IMR-90 (cell line): ENCODE measurements around the gene YJEFN3. TPM values are rescaled to one million over a fixed set of nuclear protein-coding genes. Genes with fewer than 3 reads are reported as not detected.

Experiments used
- ATAC-seq: fragments of 200-7000 bp; cut with Tn5 transposase; 2 replicates; pipeline ENCODE4 v1.9.1; 2020; ENCODE audit warnings: low read depth, mild to moderate bottlenecking, moderate library complexity
- BruUV-seq: library from RNA; stranded (reverse); fragments of 400-500 nt; replicated peaks from 2 replicates; lab custom pipeline; 2021; lab: Mats Ljungman, UMichigan
- CTCF ChIA-PET: fragments of 300-600 bp; formaldehyde crosslinking; extraction: SDS; loops from one replicate; lab custom pipeline; 2021; ENCODE audit warnings: antibody characterized with exemption; lab: Yijun Ruan, JAX
- POLR2A ChIA-PET: fragments of 300-600 bp; sonication (Branson Sonifier 250); formaldehyde crosslinking; loops from one replicate; lab custom pipeline; 2022; ENCODE audit warnings: antibody characterized with exemption; ENCODE audit not compliant: unreplicated experiment; lab: Charles Lee
- DNase-seq: peaks from one replicate; pipeline ENCODE4 v3.0.0; 2013
- H2AFZ ChIP-seq: replicated peaks from 2 replicates; pipeline ENCODE3; 2013; ENCODE audit warnings: low read length, mild to moderate bottlenecking; ENCODE audit not compliant: poor library complexity
- H2AK5ac ChIP-seq: 2 replicates; pipeline ENCODE4 v1.6.1; 2013; ENCODE audit warnings: low read depth, low read length, inconsistent platforms
- H2AK9ac ChIP-seq: replicated peaks from 2 replicates; pipeline ENCODE3; 2013; ENCODE audit warnings: mild to moderate bottlenecking, low read depth, low read length, moderate library complexity; ENCODE audit not compliant: poor library complexity
- H2BK120ac ChIP-seq: 2 replicates; pipeline ENCODE4 v1.6.1; 2013; ENCODE audit warnings: low read depth, low read length, inconsistent platforms
- H2BK15ac ChIP-seq: 3 replicates; pipeline ENCODE4 v1.6.1; 2013; ENCODE audit warnings: low read depth, low read length, inconsistent platforms
- H2BK20ac ChIP-seq: 2 replicates; pipeline ENCODE4 v1.6.1; 2013; ENCODE audit warnings: low read depth, mild to moderate bottlenecking, inconsistent platforms, low read length, moderate library complexity
- H2BK5ac ChIP-seq: 2 replicates; pipeline ENCODE4 v1.6.1; 2013; ENCODE audit warnings: mild to moderate bottlenecking, low read depth, low read length, inconsistent platforms; ENCODE audit not compliant: poor library complexity, severe bottlenecking
- H3K14ac ChIP-seq: replicated peaks from 2 replicates; pipeline ENCODE4 v1.6.1; 2013; ENCODE audit warnings: low read depth, low read length, inconsistent platforms
- H3K18ac ChIP-seq: 2 replicates; pipeline ENCODE4 v1.6.1; 2013; ENCODE audit warnings: low read depth, low read length, control low read depth
- H3K23ac ChIP-seq: 2 replicates; pipeline ENCODE4 v1.6.1; 2013; ENCODE audit warnings: low read depth, low read length, inconsistent platforms
- H3K27ac ChIP-seq: 2 replicates; pipeline ENCODE4 v1.5.1; 2013; ENCODE audit warnings: mild to moderate bottlenecking, control low read depth, low read length; ENCODE audit not compliant: insufficient read depth
- H3K27me3 ChIP-seq: 2 replicates; pipeline ENCODE4 v1.6.1; 2013; ENCODE audit warnings: low read length; ENCODE audit not compliant: control insufficient read depth, insufficient read depth
- H3K36me3 ChIP-seq: 2 replicates; pipeline ENCODE4 v1.6.1; 2013; ENCODE audit warnings: low read length, mixed read lengths; ENCODE audit not compliant: control insufficient read depth, insufficient read depth
- H3K4ac ChIP-seq: 2 replicates; pipeline ENCODE4 v1.6.1; 2013; ENCODE audit warnings: low read depth, low read length, inconsistent platforms
- H3K4me1 ChIP-seq: 2 replicates; pipeline ENCODE4 v1.6.1; 2013; ENCODE audit warnings: low read length, mixed read lengths; ENCODE audit not compliant: control insufficient read depth, insufficient read depth
- H3K4me2 ChIP-seq: 2 replicates; pipeline ENCODE4 v1.6.1; 2013; ENCODE audit warnings: low read depth, mild to moderate bottlenecking, control low read depth, low read length, moderate library complexity
- H3K4me3 ChIP-seq: 2 replicates; pipeline ENCODE4 v1.5.1; 2013; ENCODE audit warnings: low read depth, mild to moderate bottlenecking, control low read depth, low read length, moderate library complexity; ENCODE audit not compliant: insufficient read depth
- H3K56ac ChIP-seq: 2 replicates; pipeline ENCODE4 v1.6.1; 2013; ENCODE audit warnings: low read length, inconsistent platforms; ENCODE audit not compliant: insufficient read depth; ENCODE audit errors: extremely low read depth
- H3K79me1 ChIP-seq, 2 experiments: 2 replicates each; pipeline ENCODE4 v1.6.1; 2013; ENCODE audit warnings: low read length in 2 of 2, inconsistent platforms in 1 of 2, low read depth in 1 of 2
- H3K9ac ChIP-seq: 2 replicates; pipeline ENCODE4 v1.6.1; 2013; ENCODE audit warnings: low read depth, low read length, control low read depth
- H3K9me1 ChIP-seq: 2 replicates; pipeline ENCODE4 v1.6.1; 2013; ENCODE audit warnings: low read length, inconsistent platforms; ENCODE audit not compliant: insufficient read depth
- H3K9me3 ChIP-seq: 2 replicates; pipeline ENCODE4 v1.6.1; 2013; ENCODE audit warnings: low read length; ENCODE audit not compliant: control insufficient read depth, insufficient read depth
- H4K20me1 ChIP-seq: 2 replicates; pipeline ENCODE4 v1.6.1; 2013; ENCODE audit warnings: low read length, inconsistent platforms; ENCODE audit not compliant: insufficient read depth
- H4K5ac ChIP-seq: 2 replicates; pipeline ENCODE4 v1.6.1; 2013; ENCODE audit warnings: mild to moderate bottlenecking, low read depth, low read length, control low read depth
- H4K8ac ChIP-seq, 2 experiments: 2 replicates each; pipeline ENCODE4 v1.6.1; 2013; ENCODE audit warnings: low read depth in 2 of 2, low read length in 2 of 2, control low read depth in 1 of 2, inconsistent platforms in 1 of 2
- H4K91ac ChIP-seq: 2 replicates; pipeline ENCODE4 v1.6.1; 2013; ENCODE audit warnings: low read depth, low read length, inconsistent platforms; ENCODE audit not compliant: insufficient read depth
- BHLHE40 ChIP-seq: fragments of 150-350 bp; IDR thresholded peaks from 2 replicates; pipeline ENCODE4 v1.6.1; 2016; ENCODE audit warnings: mild to moderate bottlenecking, low read depth, low read length
- CHD1 ChIP-seq: IDR thresholded peaks from 2 replicates; pipeline ENCODE4 v1.6.1; 2012; ENCODE audit warnings: low read depth, low read length, improper control_type of control experiment
- FOS ChIP-seq: fragments of 150-350 bp; IDR thresholded peaks from 2 replicates; pipeline ENCODE4 v1.6.1; 2016; ENCODE audit warnings: low read depth, low read length
- MAFK ChIP-seq: IDR thresholded peaks from 2 replicates; pipeline ENCODE4 v1.6.1; 2012; ENCODE audit warnings: low read depth, low read length, improper control_type of control experiment
- MXI1 ChIP-seq: IDR thresholded peaks from 2 replicates; pipeline ENCODE4 v1.6.1; 2012; ENCODE audit warnings: low read depth, mild to moderate bottlenecking, low read length, moderate library complexity, borderline replicate concordance
- POLR2A ChIP-seq: IDR thresholded peaks from 2 replicates; pipeline ENCODE4 v1.6.1; 2012; ENCODE audit warnings: mild to moderate bottlenecking, low read depth, low read length
- RAD21 ChIP-seq: IDR thresholded peaks from 2 replicates; pipeline ENCODE4 v1.6.1; 2012; ENCODE audit warnings: low read length, improper control_type of control experiment
- RFX5 ChIP-seq: IDR thresholded peaks from 2 replicates; pipeline ENCODE4 v1.8.0; 2012; ENCODE audit warnings: low read depth, mild to moderate bottlenecking, low read length, moderate library complexity
- WGBS, 2 experiments: methylation state at CpG; one replicate each; pipeline versions ENCODE4 v1.1.5 to v1.1.7; 2013; ENCODE audit warnings: missing lambda C conversion rate in 2 of 2; ENCODE audit not compliant: insufficient read length in 1 of 2; ENCODE audit errors: extremely low coverage in 2 of 2; 5-methylcytosine and 5-hydroxymethylcytosine counted together
- dilution Hi-C: fragments of 300-500 bp; cut with HindIII; formaldehyde crosslinking; loops from one replicate; pipeline ENCODE4 v1.14.3; 2018; ENCODE audit warnings: low sequenced_read_pairs; ENCODE audit not compliant: unreplicated experiment
- in situ Hi-C: fragments of 300-500 bp; cut with MboI; formaldehyde crosslinking; loops from 3 replicates; pipeline ENCODE4 v1.14.3; 2019; ENCODE audit warnings: low sequenced_read_pairs, inconsistent platforms, mixed read lengths
- intact Hi-C: fragments of 100-400 bp; cut with micrococcal nuclease; formaldehyde crosslinking; loops from 2 replicates; pipeline ENCODE4 v1.10.0; 2022
- polyA plus RNA-seq, 3 experiments: library from polyadenylated mRNA; depleted of rRNA; stranded (reverse); fragments of >200 nt; gene quantifications; 2 replicates each; pipeline ENCODE4 v1.2.3, GENCODE V29; 2012; ENCODE audit warnings: low replicate concordance in 1 of 3
- total RNA-seq: library from RNA; depleted of rRNA; stranded (reverse); fragments of >200 nt; gene quantifications from 2 replicates; pipeline ENCODE4 v1.2.3, GENCODE V29; 2012
- TF ChIP-seq, protein P1 (sequence below): fragments of 150-350 bp; IDR thresholded peaks from 2 replicates; pipeline ENCODE4 v1.6.1; 2017; ENCODE audit warnings: mild to moderate bottlenecking, antibody characterized with exemption, low read length, low read depth
- TF ChIP-seq, protein P2 (sequence below): fragments of 150-350 bp; IDR thresholded peaks from 2 replicates; pipeline ENCODE4 v1.6.1; 2016; ENCODE audit warnings: low read depth, mild to moderate bottlenecking, low read length, moderate library complexity, borderline replicate concordance
- TF ChIP-seq, protein P3 (sequence below): conservative IDR thresholded peaks from 2 replicates; pipeline ENCODE4 v1.5.1; 2012; ENCODE audit warnings: mild to moderate bottlenecking, low read depth, low read length, improper control_type of control experiment

YJEFN3 gene
- total and polyA plus RNA-seq, 2 of the 4 experiments (the other 2 are of a cell fraction): 0.72 to 4.0 TPM

DNA sequence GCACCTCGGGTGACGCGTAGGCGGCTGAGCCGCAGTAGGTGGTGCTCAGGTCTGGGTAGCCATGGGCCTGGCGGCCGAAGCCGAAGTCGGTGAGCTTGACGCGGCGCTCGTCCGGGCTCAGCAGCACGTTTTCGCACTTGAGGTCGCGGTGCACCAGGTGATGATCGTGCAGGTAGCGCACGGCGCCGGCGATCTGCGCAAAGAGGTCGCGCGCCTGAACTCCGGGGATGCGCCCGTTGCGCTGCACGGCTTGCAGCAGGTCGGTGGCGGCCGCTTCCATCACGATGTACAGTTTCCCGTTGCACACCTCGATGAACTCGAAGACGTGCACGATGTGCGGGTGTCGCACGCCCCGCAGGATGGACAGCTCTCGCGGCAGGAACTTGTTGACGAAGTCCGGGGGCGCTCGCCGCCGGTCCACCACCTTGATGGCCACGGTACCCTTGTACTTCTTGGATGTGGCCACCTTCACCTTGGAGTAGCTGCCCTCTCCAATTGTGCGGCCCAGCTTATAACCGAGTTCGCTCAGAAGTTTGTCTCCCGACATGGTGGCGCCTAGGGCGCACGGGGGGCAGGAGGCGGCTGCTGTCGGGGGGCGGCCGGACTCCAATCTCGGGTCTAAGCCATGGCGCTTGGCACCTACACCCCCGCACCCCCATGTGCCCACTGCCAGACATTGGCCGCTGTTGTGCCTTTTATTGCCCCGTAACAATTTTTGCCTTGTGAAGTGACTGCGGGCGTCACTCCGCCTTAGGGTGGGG is 13.7 kb upstream of the YJEFN3 start, which contains the start of gene TSSK6:
Gene TSSK6 (minus strand): TSS at position 668 of the 761 bp plus-strand sequence. CDS start 121 bp downstream, at position 547.
- H3K18ac ChIP-seq: peak within 1 kb of the TSS; percentile 63
- H3K27me3 ChIP-seq: no peaks in the 10 kb centered on the region
- ATAC-seq: no peak
- intact Hi-C loops: no loop called here
- peaks cover 19 to 49% of the 10 kb centered on the region in 2 experiments for H3K79me1 ChIP-seq
- TF ChIP-seq MAFK: no peak
- TF ChIP-seq, protein P1, sequence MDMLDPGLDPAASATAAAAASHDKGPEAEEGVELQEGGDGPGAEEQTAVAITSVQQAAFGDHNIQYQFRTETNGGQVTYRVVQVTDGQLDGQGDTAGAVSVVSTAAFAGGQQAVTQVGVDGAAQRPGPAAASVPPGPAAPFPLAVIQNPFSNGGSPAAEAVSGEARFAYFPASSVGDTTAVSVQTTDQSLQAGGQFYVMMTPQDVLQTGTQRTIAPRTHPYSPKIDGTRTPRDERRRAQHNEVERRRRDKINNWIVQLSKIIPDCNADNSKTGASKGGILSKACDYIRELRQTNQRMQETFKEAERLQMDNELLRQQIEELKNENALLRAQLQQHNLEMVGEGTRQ: no peak
- TF ChIP-seq RFX5: no peak
- no peak for TF ChIP-seq POLR2A
- no peak for TF ChIP-seq RAD21
- TF ChIP-seq BHLHE40: no peak
- no peak for TF ChIP-seq CHD1
- no peak for TF ChIP-seq MXI1
- TF ChIP-seq FOS: no peak
- TF ChIP-seq, protein P2, sequence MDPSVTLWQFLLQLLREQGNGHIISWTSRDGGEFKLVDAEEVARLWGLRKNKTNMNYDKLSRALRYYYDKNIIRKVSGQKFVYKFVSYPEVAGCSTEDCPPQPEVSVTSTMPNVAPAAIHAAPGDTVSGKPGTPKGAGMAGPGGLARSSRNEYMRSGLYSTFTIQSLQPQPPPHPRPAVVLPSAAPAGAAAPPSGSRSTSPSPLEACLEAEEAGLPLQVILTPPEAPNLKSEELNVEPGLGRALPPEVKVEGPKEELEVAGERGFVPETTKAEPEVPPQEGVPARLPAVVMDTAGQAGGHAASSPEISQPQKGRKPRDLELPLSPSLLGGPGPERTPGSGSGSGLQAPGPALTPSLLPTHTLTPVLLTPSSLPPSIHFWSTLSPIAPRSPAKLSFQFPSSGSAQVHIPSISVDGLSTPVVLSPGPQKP: no peak
- TF ChIP-seq, protein P3, sequence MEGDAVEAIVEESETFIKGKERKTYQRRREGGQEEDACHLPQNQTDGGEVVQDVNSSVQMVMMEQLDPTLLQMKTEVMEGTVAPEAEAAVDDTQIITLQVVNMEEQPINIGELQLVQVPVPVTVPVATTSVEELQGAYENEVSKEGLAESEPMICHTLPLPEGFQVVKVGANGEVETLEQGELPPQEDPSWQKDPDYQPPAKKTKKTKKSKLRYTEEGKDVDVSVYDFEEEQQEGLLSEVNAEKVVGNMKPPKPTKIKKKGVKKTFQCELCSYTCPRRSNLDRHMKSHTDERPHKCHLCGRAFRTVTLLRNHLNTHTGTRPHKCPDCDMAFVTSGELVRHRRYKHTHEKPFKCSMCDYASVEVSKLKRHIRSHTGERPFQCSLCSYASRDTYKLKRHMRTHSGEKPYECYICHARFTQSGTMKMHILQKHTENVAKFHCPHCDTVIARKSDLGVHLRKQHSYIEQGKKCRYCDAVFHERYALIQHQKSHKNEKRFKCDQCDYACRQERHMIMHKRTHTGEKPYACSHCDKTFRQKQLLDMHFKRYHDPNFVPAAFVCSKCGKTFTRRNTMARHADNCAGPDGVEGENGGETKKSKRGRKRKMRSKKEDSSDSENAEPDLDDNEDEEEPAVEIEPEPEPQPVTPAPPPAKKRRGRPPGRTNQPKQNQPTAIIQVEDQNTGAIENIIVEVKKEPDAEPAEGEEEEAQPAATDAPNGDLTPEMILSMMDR: no peak
- 0 out of 2 replicates have a peak, but pooled peaks cover 3% of the 10 kb centered on the region for H3K9me3 ChIP-seq
- in situ Hi-C loops: no loop called here
- peak within 1 kb of the TSS; percentile 99 for H2AFZ ChIP-seq
- peak within 1 kb of the TSS; percentile 82 for H4K91ac ChIP-seq
- H3K4me3 ChIP-seq: peak within 1 kb of the TSS; percentile 60
- H3K23ac ChIP-seq: peak within 1 kb of the TSS; percentile 87
- peak within 1 kb of the TSS; percentile 92 for H3K14ac ChIP-seq
- DNase-seq: no peak
- peak within 1 kb of the TSS; percentile 68 for H2BK5ac ChIP-seq
- peak within 1 kb of the TSS; percentile 88 for H4K5ac ChIP-seq
- 88% methylated on average over 55 of the region's 74 CpGs; no CpG with 5 or more reads in 1 of the 2 experiments for WGBS, 2 experiments
- no TSS peak for BruUV-seq
- peak within 1 kb of the TSS; percentile 89 for H2AK5ac ChIP-seq
- H3K27ac ChIP-seq: peak within 1 kb of the TSS; percentile 81
- CTCF ChIA-PET: interaction anchor here (0.8 kb wide), 1 partner anchor 39 kb away, joined by 3 read pairs; no protein-coding TSS in a partner anchor
- no peak within 1 kb of the TSS for H2BK20ac ChIP-seq
- H4K20me1 ChIP-seq: peaks cover 4% of the 10 kb centered on the region; the same call in 1 of the 2 replicates
- H3K9ac ChIP-seq: peak within 1 kb of the TSS; percentile 84
- H4K8ac ChIP-seq: peak within 1 kb of the TSS; percentile 98
- H3K9me1 ChIP-seq: peaks cover 5% of the 10 kb centered on the region; the same call in 1 of the 2 replicates
- peaks cover 9% of the 10 kb centered on the region for H3K36me3 ChIP-seq
- H2BK120ac ChIP-seq: peak within 1 kb of the TSS; percentile 71; the same call in 1 of the 2 replicates
- peak within 1 kb of the TSS; percentile 94 for H3K4ac ChIP-seq
- peak within 1 kb of the TSS; percentile 79 for H3K56ac ChIP-seq
- H2AK9ac ChIP-seq: peak within 1 kb of the TSS; percentile 98
- H2BK15ac ChIP-seq: no peak within 1 kb of the TSS; the same call in 1 of the 3 replicates
- dilution Hi-C loops: no loop called here
- POLR2A ChIA-PET: no interaction called here
- peak within 1 kb of the TSS; percentile 81 for H3K4me2 ChIP-seq
- peaks cover 5% of the 10 kb centered on the region; the same call in 1 of the 2 replicates for H3K4me1 ChIP-seq
